GM23338 (cell line): Measurements from ENCODE around the gene SMG6.

Experiments
- CREB1 ChIP-seq: fragments of 250-450 bp; sonication (Bioruptor Pico); IDR thresholded peaks from 2 replicates; pipeline ENCODE4 v1.5.0; 2020; ENCODE audit warnings: low read depth, mild to moderate bottlenecking, moderate library complexity
- ETS1 ChIP-seq: IDR thresholded peaks from 2 replicates; pipeline ENCODE4 v1.6.1; 2016; ENCODE audit warnings: antibody characterized with exemption
- EZH2 ChIP-seq: fragments of 200-600 bp; sonication (generic); IDR thresholded peaks from one replicate; pipeline ENCODE4 v1.8.0; 2017; ENCODE audit warnings: antibody characterized with exemption, mild to moderate bottlenecking, low read depth; ENCODE audit not compliant: unreplicated experiment
- EZH2phosphoT487 ChIP-seq: fragments of 200-600 bp; sonication (generic); IDR thresholded peaks from one replicate; pipeline ENCODE4 v1.8.1; 2018; ENCODE audit warnings: antibody characterized with exemption; ENCODE audit not compliant: unreplicated experiment
- JUNB ChIP-seq: IDR thresholded peaks from one replicate; pipeline ENCODE4 v1.6.1; 2016; ENCODE audit warnings: antibody characterized with exemption; ENCODE audit not compliant: unreplicated experiment
- NANOG ChIP-seq: IDR thresholded peaks from 2 replicates; pipeline ENCODE4 v1.6.1; 2016; ENCODE audit warnings: antibody characterized with exemption, borderline replicate concordance
- POLR2AphosphoS5 ChIP-seq: IDR thresholded peaks from 2 replicates; pipeline ENCODE4 v1.6.1; 2016; ENCODE audit warnings: antibody characterized with exemption, low read depth
- REST ChIP-seq: IDR thresholded peaks from one replicate; pipeline ENCODE4 v1.6.1; 2018; ENCODE audit warnings: antibody characterized with exemption; ENCODE audit not compliant: unreplicated experiment
- ZNF331 ChIP-seq: fragments of 250-450 bp; sonication (Bioruptor Pico); IDR thresholded peaks from 2 replicates; pipeline ENCODE4 v1.5.0; 2020; ENCODE audit warnings: low read depth, mild to moderate bottlenecking, moderate library complexity
- TF ChIP-seq, protein P1 (sequence below), 2 experiments: fragments of 200-600 bp in 1 of 2; sonication (generic) in 1 of 2; conservative IDR thresholded peaks; 2 replicates each; pipeline versions ENCODE4 v1.5.1 to v1.6.1; 2016 to 2017; ENCODE audit warnings: antibody characterized with exemption in 2 of 2, low read depth in 2 of 2, mild to moderate bottlenecking in 2 of 2, moderate library complexity in 1 of 2
- TF ChIP-seq, protein P2 (sequence below): fragments of 250-450 bp; sonication (Bioruptor Pico); IDR thresholded peaks from 2 replicates; pipeline ENCODE4 v1.5.0; 2020; ENCODE audit warnings: mild to moderate bottlenecking, moderate library complexity

GRCh38 chr17:2092253-2092652, 211.3 kb downstream of the SMG6 start:
- TF ChIP-seq EZH2 (no peak), REST (no peak), ZNF331 (CRISPR knock-in tag) (no peak), CREB1 (CRISPR knock-in tag) (no peak), NANOG (no peak), POLR2AphosphoS5 (no peak), EZH2phosphoT487 (no peak), JUNB (no peak), ETS1 (no peak)
- TF ChIP-seq, protein P1, sequence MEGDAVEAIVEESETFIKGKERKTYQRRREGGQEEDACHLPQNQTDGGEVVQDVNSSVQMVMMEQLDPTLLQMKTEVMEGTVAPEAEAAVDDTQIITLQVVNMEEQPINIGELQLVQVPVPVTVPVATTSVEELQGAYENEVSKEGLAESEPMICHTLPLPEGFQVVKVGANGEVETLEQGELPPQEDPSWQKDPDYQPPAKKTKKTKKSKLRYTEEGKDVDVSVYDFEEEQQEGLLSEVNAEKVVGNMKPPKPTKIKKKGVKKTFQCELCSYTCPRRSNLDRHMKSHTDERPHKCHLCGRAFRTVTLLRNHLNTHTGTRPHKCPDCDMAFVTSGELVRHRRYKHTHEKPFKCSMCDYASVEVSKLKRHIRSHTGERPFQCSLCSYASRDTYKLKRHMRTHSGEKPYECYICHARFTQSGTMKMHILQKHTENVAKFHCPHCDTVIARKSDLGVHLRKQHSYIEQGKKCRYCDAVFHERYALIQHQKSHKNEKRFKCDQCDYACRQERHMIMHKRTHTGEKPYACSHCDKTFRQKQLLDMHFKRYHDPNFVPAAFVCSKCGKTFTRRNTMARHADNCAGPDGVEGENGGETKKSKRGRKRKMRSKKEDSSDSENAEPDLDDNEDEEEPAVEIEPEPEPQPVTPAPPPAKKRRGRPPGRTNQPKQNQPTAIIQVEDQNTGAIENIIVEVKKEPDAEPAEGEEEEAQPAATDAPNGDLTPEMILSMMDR (conservative IDR thresholded peaks at IDR 0.05; ENCODE audit: low read depth in 2 of 2): peak in 1 of 2 experiments; percentile 39; a peak in 3 of 4 replicates
- TF ChIP-seq, protein P2, sequence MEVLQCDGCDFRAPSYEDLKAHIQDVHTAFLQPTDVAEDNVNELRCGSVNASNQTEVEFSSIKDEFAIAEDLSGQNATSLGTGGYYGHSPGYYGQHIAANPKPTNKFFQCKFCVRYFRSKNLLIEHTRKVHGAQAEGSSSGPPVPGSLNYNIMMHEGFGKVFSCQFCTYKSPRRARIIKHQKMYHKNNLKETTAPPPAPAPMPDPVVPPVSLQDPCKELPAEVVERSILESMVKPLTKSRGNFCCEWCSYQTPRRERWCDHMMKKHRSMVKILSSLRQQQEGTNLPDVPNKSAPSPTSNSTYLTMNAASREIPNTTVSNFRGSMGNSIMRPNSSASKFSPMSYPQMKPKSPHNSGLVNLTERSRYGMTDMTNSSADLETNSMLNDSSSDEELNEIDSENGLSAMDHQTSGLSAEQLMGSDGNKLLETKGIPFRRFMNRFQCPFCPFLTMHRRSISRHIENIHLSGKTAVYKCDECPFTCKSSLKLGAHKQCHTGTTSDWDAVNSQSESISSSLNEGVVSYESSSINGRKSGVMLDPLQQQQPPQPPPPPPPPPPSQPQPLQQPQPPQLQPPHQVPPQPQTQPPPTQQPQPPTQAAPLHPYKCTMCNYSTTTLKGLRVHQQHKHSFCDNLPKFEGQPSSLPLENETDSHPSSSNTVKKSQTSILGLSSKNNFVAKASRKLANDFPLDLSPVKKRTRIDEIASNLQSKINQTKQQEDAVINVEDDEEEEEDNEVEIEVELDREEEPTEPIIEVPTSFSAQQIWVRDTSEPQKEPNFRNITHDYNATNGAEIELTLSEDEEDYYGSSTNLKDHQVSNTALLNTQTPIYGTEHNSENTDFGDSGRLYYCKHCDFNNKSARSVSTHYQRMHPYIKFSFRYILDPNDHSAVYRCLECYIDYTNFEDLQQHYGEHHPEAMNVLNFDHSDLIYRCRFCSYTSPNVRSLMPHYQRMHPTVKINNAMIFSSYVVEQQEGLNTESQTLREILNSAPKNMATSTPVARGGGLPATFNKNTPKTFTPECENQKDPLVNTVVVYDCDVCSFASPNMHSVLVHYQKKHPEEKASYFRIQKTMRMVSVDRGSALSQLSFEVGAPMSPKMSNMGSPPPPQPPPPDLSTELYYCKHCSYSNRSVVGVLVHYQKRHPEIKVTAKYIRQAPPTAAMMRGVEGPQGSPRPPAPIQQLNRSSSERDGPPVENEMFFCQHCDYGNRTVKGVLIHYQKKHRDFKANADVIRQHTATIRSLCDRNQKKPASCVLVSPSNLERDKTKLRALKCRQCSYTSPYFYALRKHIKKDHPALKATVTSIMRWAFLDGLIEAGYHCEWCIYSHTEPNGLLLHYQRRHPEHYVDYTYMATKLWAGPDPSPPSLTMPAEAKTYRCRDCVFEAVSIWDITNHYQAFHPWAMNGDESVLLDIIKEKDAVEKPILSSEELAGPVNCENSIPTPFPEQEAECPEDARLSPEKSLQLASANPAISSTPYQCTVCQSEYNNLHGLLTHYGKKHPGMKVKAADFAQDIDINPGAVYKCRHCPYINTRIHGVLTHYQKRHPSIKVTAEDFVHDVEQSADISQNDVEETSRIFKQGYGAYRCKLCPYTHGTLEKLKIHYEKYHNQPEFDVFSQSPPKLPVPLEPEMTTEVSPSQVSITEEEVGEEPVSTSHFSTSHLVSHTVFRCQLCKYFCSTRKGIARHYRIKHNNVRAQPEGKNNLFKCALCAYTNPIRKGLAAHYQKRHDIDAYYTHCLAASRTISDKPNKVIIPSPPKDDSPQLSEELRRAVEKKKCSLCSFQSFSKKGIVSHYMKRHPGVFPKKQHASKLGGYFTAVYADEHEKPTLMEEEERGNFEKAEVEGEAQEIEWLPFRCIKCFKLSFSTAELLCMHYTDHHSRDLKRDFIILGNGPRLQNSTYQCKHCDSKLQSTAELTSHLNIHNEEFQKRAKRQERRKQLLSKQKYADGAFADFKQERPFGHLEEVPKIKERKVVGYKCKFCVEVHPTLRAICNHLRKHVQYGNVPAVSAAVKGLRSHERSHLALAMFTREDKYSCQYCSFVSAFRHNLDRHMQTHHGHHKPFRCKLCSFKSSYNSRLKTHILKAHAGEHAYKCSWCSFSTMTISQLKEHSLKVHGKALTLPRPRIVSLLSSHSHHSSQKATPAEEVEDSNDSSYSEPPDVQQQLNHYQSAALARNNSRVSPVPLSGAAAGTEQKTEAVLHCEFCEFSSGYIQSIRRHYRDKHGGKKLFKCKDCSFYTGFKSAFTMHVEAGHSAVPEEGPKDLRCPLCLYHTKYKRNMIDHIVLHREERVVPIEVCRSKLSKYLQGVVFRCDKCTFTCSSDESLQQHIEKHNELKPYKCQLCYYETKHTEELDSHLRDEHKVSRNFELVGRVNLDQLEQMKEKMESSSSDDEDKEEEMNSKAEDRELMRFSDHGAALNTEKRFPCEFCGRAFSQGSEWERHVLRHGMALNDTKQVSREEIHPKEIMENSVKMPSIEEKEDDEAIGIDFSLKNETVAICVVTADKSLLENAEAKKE (CRISPR knock-in tag): no peak
